ENCODE results near the gene JOSD2.

Gene JOSD2

DNA sequence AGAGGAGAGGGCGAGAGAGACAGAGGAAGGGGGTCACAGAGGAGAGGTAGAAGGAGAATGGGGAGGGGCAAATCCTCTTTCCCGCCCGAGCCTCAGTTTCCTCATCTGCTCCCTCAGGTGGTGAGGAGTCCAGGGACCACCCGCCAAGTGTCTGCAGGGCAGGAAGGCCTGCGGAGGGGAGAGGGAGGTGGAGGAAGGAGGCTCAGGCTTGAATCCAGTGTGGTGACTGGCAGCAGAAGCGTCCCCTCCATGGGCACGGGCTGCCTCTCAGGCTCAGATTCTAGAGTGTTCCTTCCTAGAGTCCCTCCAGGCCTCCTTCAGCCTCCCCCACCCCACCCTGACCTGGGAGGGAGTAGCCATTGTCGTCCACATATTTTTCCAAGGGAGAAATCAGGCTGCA is 17.8 kb downstream of the JOSD2 start:
- no peak for TF ChIP-seq CTCF (IDR thresholded peaks at IDR 0.05)
- Histone ChIP-seq H3K27me3 (no peaks in the 10 kb centered on the region), H3K27ac (no peak overlapping the region), H3K4me1 (ENCODE audit: control insufficient read depth in 1 of 2, insufficient read depth in 1 of 2, low read depth in 1 of 2, low read length in 1 of 2) (peaks cover 3 to 10% of the 10 kb centered on the region in 2 experiments), H3K36me3 (no peaks in the 10 kb centered on the region), H3K9me3 (no peaks in the 10 kb centered on the region), H3K4me3 (ENCODE audit: low read depth in 1 of 2, low read length in 1 of 2) (no peak overlapping the region)

DNA sequence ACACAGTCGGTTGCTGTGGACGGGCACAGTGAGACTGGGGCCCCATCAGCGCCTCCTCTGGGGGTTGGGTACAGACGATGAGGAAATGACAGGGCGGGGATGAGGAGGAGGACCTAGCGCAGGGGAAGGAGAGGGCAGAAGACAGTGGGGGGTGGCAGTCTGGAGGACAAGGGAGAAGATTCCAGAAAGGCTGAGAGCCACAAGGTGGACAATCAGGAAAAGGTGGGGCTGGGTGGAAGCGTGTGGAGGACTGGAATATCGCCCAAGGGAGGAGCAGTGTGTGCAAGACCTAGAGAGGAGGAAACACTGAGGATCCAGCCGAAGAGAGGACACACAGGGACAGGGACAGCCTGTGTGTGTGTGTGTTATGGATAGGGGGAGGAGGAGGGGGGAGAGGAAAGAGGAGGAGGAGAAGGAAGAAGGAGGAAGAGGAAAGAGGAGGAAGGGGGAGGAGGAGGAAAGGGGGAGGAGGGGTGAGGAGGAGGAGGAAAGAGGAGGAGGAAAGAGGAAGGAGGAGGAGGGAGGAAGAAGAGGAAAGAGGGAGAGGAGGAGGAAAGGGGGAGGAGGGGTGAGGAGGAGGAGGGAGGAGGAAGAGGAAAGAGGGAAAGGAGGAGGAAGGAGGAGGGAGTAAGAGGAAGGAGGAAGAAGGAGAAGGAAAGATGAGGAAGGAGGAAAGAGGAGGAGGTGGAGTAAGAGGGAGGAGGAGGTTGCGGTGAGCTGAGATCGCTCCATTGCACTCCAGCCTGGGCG is 18.5 kb downstream of the JOSD2 start:
- no peaks in the 10 kb centered on the region for H3K27me3 ChIP-seq

DNA sequence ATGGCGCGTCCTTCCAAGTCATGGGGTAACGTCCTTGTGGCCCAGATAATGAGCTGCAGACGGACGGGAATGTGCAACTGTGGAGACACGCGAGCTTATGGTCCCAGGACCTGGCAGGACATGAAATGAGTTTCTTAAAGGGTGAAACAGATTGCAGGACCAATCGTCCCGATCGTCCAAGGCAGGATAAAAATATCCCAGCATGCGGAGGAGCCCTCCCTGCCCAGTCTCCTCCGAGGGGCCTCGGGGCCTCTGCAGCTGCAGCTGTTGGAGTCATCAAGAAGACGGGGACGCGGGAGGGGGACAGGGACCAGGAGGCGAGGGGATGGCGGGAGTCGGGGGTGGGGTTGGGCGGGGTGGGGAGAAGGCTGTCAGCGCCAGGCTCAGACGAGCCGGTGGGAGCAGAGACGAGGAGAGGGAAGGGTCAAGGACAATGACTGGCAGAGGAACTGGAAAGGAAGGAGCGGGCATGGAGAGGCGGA is 20.0 kb downstream of the JOSD2 start:
- no peak overlapping the region for H3K4me3 ChIP-seq (ENCODE audit: low read depth in 1 of 2, low read length in 1 of 2)
- no peaks in the 10 kb centered on the region for H3K27me3 ChIP-seq

More for the DNA sequence above, 18.5 kb downstream of the JOSD2 start:
- TF ChIP-seq CTCF (IDR thresholded peaks at IDR 0.05), result no peak
- Histone ChIP-seq H3K4me1 (ENCODE audit: control insufficient read depth in 1 of 2, insufficient read depth in 1 of 2, low read depth in 1 of 2, low read length in 1 of 2) (peaks cover 3 to 10% of the 10 kb centered on the region in 2 experiments), H3K4me3 (ENCODE audit: low read depth in 1 of 2, low read length in 1 of 2) (no peak overlapping the region), H3K27ac (peak overlapping the region; percentile 29), H3K36me3 (no peaks in the 10 kb centered on the region), H3K9me3 (no peaks in the 10 kb centered on the region)

DNA sequence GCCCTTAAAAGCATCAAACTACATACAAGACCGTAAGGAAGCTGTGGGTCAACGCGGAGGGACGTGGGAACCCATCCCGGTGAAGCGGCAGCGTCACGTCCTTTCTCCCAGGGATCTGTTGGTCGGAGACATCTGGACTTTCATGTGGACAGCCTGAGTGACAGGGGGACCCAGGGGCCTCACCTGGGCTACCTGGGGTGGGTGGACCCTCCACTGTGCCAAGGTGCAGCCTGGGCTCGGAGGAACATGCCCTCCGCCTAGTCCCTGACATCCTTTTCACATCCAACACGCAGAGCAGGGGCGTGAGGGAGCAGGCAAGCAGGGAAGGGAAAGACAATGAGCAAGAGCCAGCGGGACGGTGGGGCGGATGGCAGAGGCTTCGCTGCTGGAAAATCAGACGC is 20.6 kb downstream of the JOSD2 start:
- no peak for TF ChIP-seq CTCF (IDR thresholded peaks at IDR 0.05)
- Histone ChIP-seq H3K36me3 (no peaks in the 10 kb centered on the region), H3K9me3 (no peaks in the 10 kb centered on the region), H3K4me3 (ENCODE audit: low read depth in 1 of 2, low read length in 1 of 2) (no peak overlapping the region), H3K27me3 (no peaks in the 10 kb centered on the region), H3K27ac (no peak overlapping the region), H3K4me1 (ENCODE audit: control insufficient read depth in 1 of 2, insufficient read depth in 1 of 2, low read depth in 1 of 2, low read length in 1 of 2) (peaks cover 5 to 12% of the 10 kb centered on the region in 2 experiments)

More for the DNA sequence above, 20.0 kb downstream of the JOSD2 start:
- no peak overlapping the region for H3K27ac ChIP-seq
- no peak for TF ChIP-seq CTCF (IDR thresholded peaks at IDR 0.05)
- no peaks in the 10 kb centered on the region for H3K36me3 ChIP-seq
- H3K9me3 ChIP-seq, result no peaks in the 10 kb centered on the region
- H3K4me1 ChIP-seq (ENCODE audit: control insufficient read depth in 1 of 2, insufficient read depth in 1 of 2, low read depth in 1 of 2, low read length in 1 of 2), result peaks cover 3 to 10% of the 10 kb centered on the region in 2 experiments

GRCh38 chr19:50489461-50490011 is 21.5 kb downstream of the JOSD2 start:
- H3K4me1 ChIP-seq (ENCODE audit: control insufficient read depth in 1 of 2, insufficient read depth in 1 of 2, low read depth in 1 of 2, low read length in 1 of 2), result peaks cover 5 to 12% of the 10 kb centered on the region in 2 experiments
- H3K4me3 ChIP-seq (ENCODE audit: low read depth in 1 of 2, low read length in 1 of 2), result no peak overlapping the region
- no peaks in the 10 kb centered on the region for H3K27me3 ChIP-seq
- no peaks in the 10 kb centered on the region for H3K9me3 ChIP-seq
- no peaks in the 10 kb centered on the region for H3K36me3 ChIP-seq
- no peak for TF ChIP-seq CTCF (IDR thresholded peaks at IDR 0.05)
- no peak overlapping the region for H3K27ac ChIP-seq
